ENCODE results near the gene PLCG2.
A peak's percentile ranks its signal among the peaks of the same experiment; 100 is the strongest.
"Not testable (repeated sequence)": the region's sequence is repeated elsewhere in the genome, so short reads cannot be mapped to it uniquely, and the experiment has no call there.

The PLCG2 gene

DNA sequence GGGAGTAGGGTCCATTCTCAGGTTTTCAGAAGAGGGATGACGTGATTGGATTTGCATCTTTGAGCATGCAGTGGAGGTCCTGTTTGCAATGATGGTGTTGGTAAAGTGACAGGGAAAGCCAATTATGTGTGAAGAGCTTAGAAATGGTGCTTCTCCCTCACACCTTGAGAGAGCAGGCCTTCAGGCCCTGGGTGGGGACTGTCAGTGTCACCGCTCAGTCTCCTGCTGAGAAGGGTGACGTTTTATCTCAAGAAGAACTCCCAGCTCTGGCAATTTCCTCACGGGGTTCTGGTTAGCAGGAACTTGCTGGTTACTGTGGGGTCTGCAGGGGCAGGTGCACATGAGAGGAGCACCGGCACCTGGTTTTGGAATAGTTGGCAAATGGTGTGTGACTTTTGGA, 11.2 kb downstream of the PLCG2 start:
- no peak for DNase-seq (ENCODE audit: low read depth in 3 of 3)

DNA sequence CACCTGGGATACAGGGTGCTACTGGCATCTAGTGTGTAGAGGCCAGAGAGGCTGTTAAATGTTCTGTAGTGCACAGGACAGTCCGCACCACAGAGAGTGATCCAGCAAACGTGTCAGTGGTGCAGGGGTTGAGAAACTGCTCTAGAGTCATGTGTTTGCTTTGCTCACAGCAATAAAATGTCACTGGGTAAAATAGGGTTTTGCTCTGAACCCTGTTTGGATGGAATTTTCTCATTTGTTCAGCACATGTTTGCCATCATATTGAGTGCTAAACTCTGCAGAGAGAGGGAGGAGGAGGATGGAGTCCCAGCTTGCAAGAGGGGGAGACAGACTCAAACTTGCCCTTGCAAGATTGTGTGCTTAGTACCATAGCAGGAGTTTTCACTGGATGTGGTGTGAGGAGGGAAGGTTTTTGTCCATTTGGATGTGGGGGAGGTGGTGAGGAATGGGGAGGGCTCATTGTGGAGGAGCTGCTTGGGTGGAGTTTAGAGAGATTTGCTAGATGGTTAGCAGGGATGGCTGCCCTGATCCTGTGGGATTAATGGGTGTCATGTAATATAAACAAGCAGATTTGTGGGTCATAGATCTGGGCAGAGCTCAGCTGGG, 11.8 kb downstream of the PLCG2 start:
- no peak for DNase-seq (ENCODE audit: low read depth in 3 of 3)

- DNase-seq (ENCODE audit: low read depth in 3 of 3) = no peak
Measured at GRCh38 chr16:81792828-81793227, 13.7 kb downstream of the PLCG2 start.

- no peak for DNase-seq (ENCODE audit: low read depth in 3 of 3)
Measured at GRCh38 chr16:81795193-81795592, 16.1 kb downstream of the PLCG2 start.

GRCh38 chr16:81796035-81796434, 16.9 kb downstream of the PLCG2 start:
- no peak for DNase-seq (ENCODE audit: low read depth in 3 of 3)

DNA sequence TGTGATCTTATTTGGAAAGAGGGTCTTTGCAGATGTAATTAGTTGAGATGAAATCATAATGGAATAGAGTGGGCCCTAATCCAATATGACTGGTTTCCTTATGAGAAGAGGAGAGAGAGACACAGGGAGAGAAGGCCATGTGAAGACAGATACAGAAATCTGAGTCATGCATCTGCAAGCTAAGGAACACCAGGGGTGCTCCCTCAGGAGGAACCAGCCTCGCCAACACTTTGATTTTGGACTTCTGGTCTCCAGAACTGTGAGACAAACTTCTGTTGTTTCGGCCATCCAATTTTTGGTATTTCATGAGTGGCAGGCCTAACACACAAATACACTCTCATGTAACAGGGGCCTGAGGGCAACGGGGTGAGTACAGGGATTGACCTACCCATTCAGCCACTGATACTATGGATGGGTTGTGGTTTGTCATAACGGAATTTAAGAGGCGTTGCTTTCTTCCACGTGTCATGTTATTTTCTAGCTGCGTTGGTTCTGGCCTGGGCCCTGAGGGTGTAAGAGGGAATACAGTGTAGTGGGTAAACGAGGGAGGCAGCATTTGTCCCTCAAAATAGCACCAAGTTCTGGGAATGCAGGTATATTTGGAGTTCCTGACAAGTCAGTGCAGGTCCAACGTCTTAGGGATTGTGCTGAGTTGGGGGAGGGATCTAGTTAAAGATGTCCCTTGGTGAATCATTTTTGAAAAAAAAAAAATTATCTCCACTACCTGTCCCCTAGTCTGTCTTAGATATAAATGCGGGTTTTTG, 17.7 kb downstream of the PLCG2 start:
- DNase-seq (ENCODE audit: low read depth in 3 of 3) = no peak

- no peak for DNase-seq (ENCODE audit: low read depth in 3 of 3)
Measured at GRCh38 chr16:81797443-81797842, 18.4 kb downstream of the PLCG2 start.

DNA sequence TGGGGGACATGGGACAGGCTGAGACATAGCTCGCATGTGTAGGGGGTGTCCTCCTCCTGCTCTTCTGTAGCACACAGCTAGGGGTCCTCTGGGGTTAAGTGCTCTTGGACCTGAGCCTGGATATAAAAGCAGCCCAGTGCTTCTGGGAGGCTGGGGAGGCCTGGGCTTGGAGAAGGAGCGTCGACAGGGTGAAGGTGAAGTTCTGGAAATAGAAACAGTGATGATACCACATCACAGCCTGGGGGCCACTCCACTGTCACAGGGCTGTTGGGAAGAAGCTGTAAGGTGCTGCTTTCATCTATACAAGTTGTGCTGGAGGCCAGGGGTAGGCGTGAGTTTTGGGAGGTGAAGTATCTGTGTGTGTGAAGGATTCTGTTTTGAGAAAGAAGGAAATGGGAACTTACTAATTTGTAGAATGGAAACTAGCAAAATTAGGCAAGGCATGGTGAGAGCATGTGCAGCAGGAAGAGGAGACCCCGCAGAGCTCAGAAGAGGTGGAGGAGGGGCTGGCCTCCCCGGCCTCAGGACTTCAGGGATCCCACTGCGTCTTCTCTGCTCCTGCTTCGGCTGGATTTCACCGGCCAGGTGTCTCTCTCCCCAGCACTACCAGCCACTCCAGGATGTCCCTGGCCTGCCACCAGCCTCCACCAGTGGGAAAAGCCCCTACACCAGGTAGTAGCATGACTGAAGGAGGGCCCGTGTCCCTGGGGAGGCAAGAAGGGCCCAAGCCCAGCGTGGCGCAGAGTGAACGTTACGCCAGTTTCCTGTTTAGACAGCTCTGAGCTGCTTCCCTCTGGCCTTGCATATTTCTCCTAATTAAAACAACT, 19.4 kb downstream of the PLCG2 start:
- peak in 1 of 3 experiments; percentile 13 for DNase-seq (ENCODE audit: low read depth in 3 of 3)

DNA sequence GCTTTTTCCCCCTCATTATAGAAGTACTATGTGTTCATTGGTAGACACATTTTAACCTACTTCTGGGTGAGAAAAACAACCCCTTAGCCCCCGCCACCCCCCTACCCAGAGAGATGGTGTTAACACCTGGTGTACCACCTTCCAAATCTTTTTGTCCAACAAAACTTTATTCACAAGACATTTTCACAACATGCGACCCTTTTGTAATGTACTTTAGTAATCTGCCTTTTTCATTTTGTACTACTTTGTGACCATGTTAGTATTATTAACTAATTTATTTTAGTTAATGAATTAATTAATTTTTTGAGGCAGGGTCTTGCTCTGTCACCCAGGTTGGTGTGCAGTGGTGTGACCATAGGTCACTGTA, 20.0 kb downstream of the PLCG2 start:
- DNase-seq (ENCODE audit: low read depth in 3 of 3) = no peak

GRCh38 chr16:81801724-81802123, 22.6 kb downstream of the PLCG2 start:
- DNase-seq (ENCODE audit: low read depth in 3 of 3) = not testable (repeated sequence)

GRCh38 chr16:81803332-81803731, 24.2 kb downstream of the PLCG2 start:
- no peak for DNase-seq (ENCODE audit: low read depth in 3 of 3)

DNA sequence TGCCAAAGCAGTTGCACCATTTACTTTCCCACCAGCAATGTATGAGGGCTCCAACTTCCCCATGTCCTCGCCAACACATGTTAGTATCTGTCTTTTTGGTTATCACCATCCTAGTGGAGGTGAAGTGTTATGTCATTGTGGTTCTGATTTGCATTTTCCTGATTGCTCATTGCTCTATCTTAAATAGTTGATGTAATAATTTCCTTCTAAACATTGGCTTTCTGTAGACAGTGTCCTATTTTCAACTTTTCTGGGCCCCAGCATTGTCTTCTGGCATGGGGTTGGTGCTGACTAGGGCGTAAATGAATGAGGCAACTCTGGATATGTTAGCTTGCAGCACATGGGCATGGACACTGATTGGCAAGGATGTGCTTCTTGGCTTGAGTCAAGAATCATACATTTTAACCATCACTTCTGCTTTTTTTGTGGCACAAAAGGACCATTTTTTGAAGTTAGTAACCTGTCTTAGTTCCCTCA, 25.1 kb downstream of the PLCG2 start:
- DNase-seq (ENCODE audit: low read depth in 3 of 3) = no peak

- no peak for DNase-seq (ENCODE audit: low read depth in 3 of 3)
Measured at GRCh38 chr16:81806696-81807095, 27.6 kb downstream of the PLCG2 start.

DNA sequence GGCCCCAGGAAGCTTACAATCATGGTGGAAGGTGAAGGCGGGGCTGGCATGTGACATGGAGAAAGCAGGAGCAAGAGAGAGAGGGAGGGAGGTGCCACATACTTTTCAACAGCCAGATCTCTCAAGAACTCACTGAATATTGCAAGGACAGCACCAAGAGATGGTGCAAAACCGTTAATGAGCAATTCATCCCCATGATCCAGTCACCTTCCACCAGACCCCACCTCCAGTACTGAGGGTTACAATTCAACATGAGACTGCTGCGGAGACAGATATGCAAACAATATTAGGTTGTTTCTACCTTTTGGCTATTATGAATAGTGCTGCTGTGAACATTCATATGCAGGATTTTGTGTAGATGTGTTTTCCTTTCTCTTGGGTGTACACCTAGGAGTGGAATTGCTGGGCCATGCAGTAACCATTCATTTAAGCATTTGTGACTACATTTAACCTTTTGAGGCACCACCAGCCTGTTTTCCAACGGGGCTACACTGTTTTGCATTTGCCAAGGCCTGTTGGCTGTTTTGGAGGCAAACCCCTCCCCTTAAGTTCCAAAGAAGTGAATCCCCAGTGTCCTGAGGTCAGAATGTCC, 28.8 kb downstream of the PLCG2 start:
- DNase-seq (ENCODE audit: low read depth in 3 of 3) = no peak

DNA sequence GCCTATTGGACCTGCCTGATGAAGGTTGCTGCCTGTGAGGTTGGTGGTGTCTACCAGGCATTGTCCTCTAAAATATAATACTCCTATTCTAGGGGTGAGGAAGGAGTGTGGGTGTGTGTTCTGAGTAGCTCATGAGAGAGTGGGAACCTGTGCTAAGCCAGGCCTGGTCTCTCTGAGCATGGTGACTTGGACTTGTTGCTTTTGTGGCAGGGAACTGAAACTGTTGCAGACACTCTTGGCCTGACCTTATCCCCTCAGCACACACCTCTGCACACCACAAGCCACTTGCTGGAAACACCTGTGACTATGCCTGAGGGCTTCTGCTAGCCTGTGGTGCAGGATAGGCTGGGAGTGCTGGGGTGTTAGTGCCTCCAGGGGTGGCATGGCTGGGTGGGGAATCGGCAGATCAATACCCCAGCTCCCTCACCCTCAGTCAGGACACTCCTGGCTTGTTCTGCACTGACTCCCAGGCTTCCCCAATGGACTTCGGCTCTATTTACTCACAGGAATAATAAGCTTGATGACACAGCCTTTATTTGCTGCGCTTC, 29.9 kb downstream of the PLCG2 start:
- DNase-seq (ENCODE audit: low read depth in 3 of 3) = no peak

GRCh38 chr16:81809567-81809966, 30.5 kb downstream of the PLCG2 start:
- DNase-seq (ENCODE audit: low read depth in 3 of 3) = no peak

DNA sequence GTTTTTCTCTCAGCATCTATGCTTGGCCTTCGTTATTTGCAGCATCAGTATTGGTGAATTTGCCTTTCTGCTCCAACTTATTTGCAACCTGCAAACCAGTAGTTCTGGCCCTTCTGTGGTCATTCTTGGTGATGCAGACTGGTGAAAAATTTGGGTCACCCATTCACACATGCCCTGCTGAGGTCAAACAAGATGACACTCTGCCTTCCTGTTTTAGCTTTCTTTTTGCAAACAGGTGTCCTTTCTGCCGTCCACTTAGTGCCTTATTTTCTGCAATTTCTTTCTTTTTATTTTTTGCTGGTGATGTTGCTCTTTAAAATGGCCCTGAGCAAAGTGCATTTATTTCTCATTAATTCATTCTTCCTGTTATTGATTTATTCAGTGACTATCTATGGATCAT, 31.3 kb downstream of the PLCG2 start:
- no peak for DNase-seq (ENCODE audit: low read depth in 3 of 3)

DNA sequence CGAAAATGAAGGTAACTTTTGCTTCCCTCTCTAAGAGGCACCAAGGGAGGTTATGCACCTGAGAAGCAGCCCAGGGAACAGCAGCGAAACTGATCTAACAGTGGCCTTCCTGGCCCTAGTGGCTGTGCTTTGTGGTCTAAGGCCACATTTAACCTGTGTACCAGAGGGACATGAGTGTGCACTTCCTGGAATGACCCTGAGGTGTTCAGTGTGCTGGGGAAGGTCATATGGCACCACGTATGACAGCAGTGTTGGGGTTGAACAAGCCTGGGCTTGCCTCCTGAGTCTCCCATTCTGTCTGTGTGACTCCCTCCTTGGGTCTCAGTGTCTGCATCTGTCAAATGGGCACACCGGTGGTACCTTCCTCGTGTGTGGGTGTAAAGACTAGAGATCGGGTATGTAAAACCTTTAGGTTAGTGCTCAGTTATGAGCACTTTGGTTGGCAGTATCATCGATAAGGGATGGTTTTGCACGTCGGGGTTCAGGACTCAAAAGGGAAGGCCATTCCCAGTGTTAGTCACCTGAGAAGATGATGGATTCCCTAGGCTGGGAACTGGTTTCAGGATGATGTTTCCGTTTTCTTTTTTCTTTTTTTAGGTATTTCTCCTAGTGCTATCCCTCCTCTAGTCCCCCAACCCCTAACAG, 31.9 kb downstream of the PLCG2 start:
- DNase-seq (ENCODE audit: low read depth in 3 of 3) = no peak

DNA sequence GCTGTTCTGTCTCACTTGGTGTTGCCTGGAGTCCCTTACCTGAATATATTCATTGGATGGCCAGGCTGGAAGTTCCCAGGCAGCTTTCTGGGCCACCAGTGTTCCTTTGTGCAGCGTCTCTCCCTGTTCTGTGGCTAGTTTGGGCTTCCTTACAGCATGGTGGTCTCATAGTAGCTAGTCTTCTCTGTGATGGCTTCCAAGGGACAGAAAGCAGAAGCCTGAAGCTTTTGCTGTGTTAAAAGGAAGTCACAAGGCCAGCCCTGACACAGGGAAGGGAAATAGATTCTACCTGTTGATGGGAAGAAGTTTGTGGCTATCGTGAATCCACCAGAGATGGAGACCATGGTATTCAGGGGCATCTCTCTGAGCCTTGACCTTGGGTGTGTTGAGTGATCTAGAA, 34.6 kb downstream of the PLCG2 start:
- DNase-seq (ENCODE audit: low read depth in 3 of 3) = no peak

- no peak for DNase-seq (ENCODE audit: low read depth in 3 of 3)
Measured at GRCh38 chr16:81814751-81815428, 35.8 kb downstream of the PLCG2 start.

DNA sequence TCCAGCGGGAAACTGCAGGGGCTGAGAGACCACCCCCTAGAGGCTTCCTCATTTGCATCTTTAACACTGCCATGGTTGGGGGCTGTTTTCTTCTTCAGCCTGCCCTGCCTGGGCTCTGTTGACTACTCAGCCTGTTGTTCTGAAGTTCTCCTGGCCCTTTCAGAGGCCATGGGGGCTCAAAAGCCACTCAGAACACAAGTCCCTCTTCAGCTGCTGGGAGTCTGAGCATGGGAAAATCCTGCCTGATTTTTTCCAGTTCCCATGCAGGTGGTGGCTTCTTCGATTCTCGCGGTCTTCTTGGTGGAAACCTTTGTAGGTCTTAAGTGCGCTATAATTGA, 36.3 kb downstream of the PLCG2 start:
- no peak for DNase-seq (ENCODE audit: low read depth in 3 of 3)

Measured in stimulated activated CD4-positive, alpha-beta T cell treated with anti-CD3 and anti-CD28 coated beads, TNF-alpha, amount 100 ng/mL, for 24 hours (primary cell).